ENCODE measurements around the gene ARMC7.

The ARMC7 gene

GRCh38 chr17:75077496-75078283 is 32.1 kb upstream of the ARMC7 start:
- H3K9ac ChIP-seq (ENCODE audit: low read length in 5 of 5) = peak overlapping the region in 4 of 5 donors; percentile 15 to 71 (median 54)
- H3K9me3 ChIP-seq (ENCODE audit: control insufficient read depth in 5 of 5, low read length in 5 of 5) = no peaks in the 10 kb centered on the region
- no peak overlapping the region for H3K27ac ChIP-seq (ENCODE audit: low read depth, low read length)
- H3K27me3 ChIP-seq (ENCODE audit: control insufficient read depth in 5 of 5, insufficient read depth in 4 of 5, low read length in 5 of 5) = peaks cover 0 to 4% (median 0%) of the 10 kb centered on the region in 5 donors
- no peaks in the 10 kb centered on the region for H3K36me3 ChIP-seq (ENCODE audit: control insufficient read depth in 5 of 5, insufficient read depth in 5 of 5, low read length in 5 of 5)
- H3K4me3 ChIP-seq (ENCODE audit: low read depth in 1 of 5, low read length in 5 of 5) = peak overlapping the region in 4 of 5 donors; percentile 45 to 72 (median 62)
- H3K4me1 ChIP-seq (ENCODE audit: control insufficient read depth in 5 of 5, insufficient read depth in 5 of 5, low read length in 5 of 5) = peaks cover 0 to 38% (median 35%) of the 10 kb centered on the region in 5 donors

GRCh38 chr17:75078284-75079022 is 31.3 kb upstream of the ARMC7 start:
- H3K27me3 ChIP-seq (ENCODE audit: control insufficient read depth in 5 of 5, insufficient read depth in 4 of 5, low read length in 5 of 5) = peaks cover 0 to 4% (median 0%) of the 10 kb centered on the region in 5 donors
- no peaks in the 10 kb centered on the region for H3K36me3 ChIP-seq (ENCODE audit: control insufficient read depth in 5 of 5, insufficient read depth in 5 of 5, low read length in 5 of 5)
- H3K9ac ChIP-seq (ENCODE audit: low read length in 5 of 5) = peak overlapping the region in 1 of 5 donors; percentile 47
- no peak overlapping the region for H3K4me3 ChIP-seq (ENCODE audit: low read depth in 1 of 5, low read length in 5 of 5)
- H3K4me1 ChIP-seq (ENCODE audit: control insufficient read depth in 5 of 5, insufficient read depth in 5 of 5, low read length in 5 of 5) = peaks cover 0 to 38% (median 34%) of the 10 kb centered on the region in 5 donors
- H3K9me3 ChIP-seq (ENCODE audit: control insufficient read depth in 5 of 5, low read length in 5 of 5) = no peaks in the 10 kb centered on the region
- no peak overlapping the region for H3K27ac ChIP-seq (ENCODE audit: low read depth, low read length)

DNA sequence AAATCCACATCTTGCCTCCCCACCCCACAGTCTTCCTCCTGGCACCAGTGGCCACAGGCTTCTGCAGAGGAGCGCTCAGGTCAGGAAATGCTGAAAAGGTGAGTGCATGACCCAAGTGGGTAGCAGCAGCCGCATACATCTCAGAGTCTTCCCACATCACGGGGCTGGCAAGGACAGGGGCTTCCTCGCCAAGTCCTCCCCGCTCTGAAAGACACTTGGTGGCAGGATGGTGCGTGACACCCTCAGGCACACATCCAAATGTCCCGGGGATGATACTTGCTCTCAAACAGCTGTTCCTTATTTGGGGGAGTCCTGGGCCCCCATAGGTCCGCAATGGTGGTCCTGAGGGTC is 30.8 kb upstream of the ARMC7 start:
- Histone ChIP-seq H3K4me1 (ENCODE audit: control insufficient read depth in 5 of 5, insufficient read depth in 5 of 5, low read length in 5 of 5) (peaks cover 0 to 35% (median 29%) of the 10 kb centered on the region in 5 donors), H3K9ac (ENCODE audit: low read length in 5 of 5) (no peak overlapping the region), H3K27ac (ENCODE audit: low read depth, low read length) (no peak overlapping the region), H3K9me3 (ENCODE audit: control insufficient read depth in 5 of 5, low read length in 5 of 5) (no peaks in the 10 kb centered on the region), H3K27me3 (ENCODE audit: control insufficient read depth in 5 of 5, insufficient read depth in 4 of 5, low read length in 5 of 5) (peaks cover 0 to 4% (median 0%) of the 10 kb centered on the region in 5 donors), H3K36me3 (ENCODE audit: control insufficient read depth in 5 of 5, insufficient read depth in 5 of 5, low read length in 5 of 5) (no peaks in the 10 kb centered on the region), H3K4me3 (ENCODE audit: low read depth in 1 of 5, low read length in 5 of 5) (no peak overlapping the region)

GRCh38 chr17:75081611-75082540 is 27.9 kb upstream of the ARMC7 start:
- no peaks in the 10 kb centered on the region for H3K36me3 ChIP-seq (ENCODE audit: control insufficient read depth in 5 of 5, insufficient read depth in 5 of 5, low read length in 5 of 5)
- no peak overlapping the region for H3K27ac ChIP-seq (ENCODE audit: low read depth, low read length)
- H3K4me1 ChIP-seq (ENCODE audit: control insufficient read depth in 5 of 5, insufficient read depth in 5 of 5, low read length in 5 of 5) = peaks cover 0 to 37% (median 25%) of the 10 kb centered on the region in 5 donors
- H3K9me3 ChIP-seq (ENCODE audit: control insufficient read depth in 5 of 5, low read length in 5 of 5) = no peaks in the 10 kb centered on the region
- H3K9ac ChIP-seq (ENCODE audit: low read length in 5 of 5) = no peak overlapping the region
- no peak overlapping the region for H3K4me3 ChIP-seq (ENCODE audit: low read depth in 1 of 5, low read length in 5 of 5)
- H3K27me3 ChIP-seq (ENCODE audit: control insufficient read depth in 5 of 5, insufficient read depth in 4 of 5, low read length in 5 of 5) = peaks cover 0 to 4% (median 0%) of the 10 kb centered on the region in 5 donors

- Histone ChIP-seq H3K4me1 (ENCODE audit: control insufficient read depth in 5 of 5, insufficient read depth in 5 of 5, low read length in 5 of 5) (peaks cover 0 to 35% (median 22%) of the 10 kb centered on the region in 5 donors), H3K27ac (ENCODE audit: low read depth, low read length) (no peak overlapping the region), H3K9me3 (ENCODE audit: control insufficient read depth in 5 of 5, low read length in 5 of 5) (no peaks in the 10 kb centered on the region), H3K4me3 (ENCODE audit: low read depth in 1 of 5, low read length in 5 of 5) (no peak overlapping the region), H3K36me3 (ENCODE audit: control insufficient read depth in 5 of 5, insufficient read depth in 5 of 5, low read length in 5 of 5) (no peaks in the 10 kb centered on the region), H3K27me3 (ENCODE audit: control insufficient read depth in 5 of 5, insufficient read depth in 4 of 5, low read length in 5 of 5) (peaks cover 0 to 4% (median 0%) of the 10 kb centered on the region in 5 donors), H3K9ac (ENCODE audit: low read length in 5 of 5) (no peak overlapping the region)
Measured at GRCh38 chr17:75082683-75083082, 27.1 kb upstream of the ARMC7 start.

GRCh38 chr17:75084039-75084660 is 25.6 kb upstream of the ARMC7 start:
- Histone ChIP-seq H3K4me3 (ENCODE audit: low read depth in 1 of 5, low read length in 5 of 5) (no peak overlapping the region), H3K36me3 (ENCODE audit: control insufficient read depth in 5 of 5, insufficient read depth in 5 of 5, low read length in 5 of 5) (no peaks in the 10 kb centered on the region), H3K27me3 (ENCODE audit: control insufficient read depth in 5 of 5, insufficient read depth in 4 of 5, low read length in 5 of 5) (peaks cover 0 to 4% (median 0%) of the 10 kb centered on the region in 5 donors), H3K9me3 (ENCODE audit: control insufficient read depth in 5 of 5, low read length in 5 of 5) (no peaks in the 10 kb centered on the region), H3K4me1 (ENCODE audit: control insufficient read depth in 5 of 5, insufficient read depth in 5 of 5, low read length in 5 of 5) (peaks cover 3 to 33% (median 20%) of the 10 kb centered on the region in 5 donors), H3K27ac (ENCODE audit: low read depth, low read length) (no peak overlapping the region), H3K9ac (ENCODE audit: low read length in 5 of 5) (no peak overlapping the region)

GRCh38 chr17:75086496-75087181 is 23.1 kb upstream of the ARMC7 start:
- H3K27me3 ChIP-seq (ENCODE audit: control insufficient read depth in 5 of 5, insufficient read depth in 4 of 5, low read length in 5 of 5) = peaks cover 0 to 4% (median 0%) of the 10 kb centered on the region in 5 donors
- no peaks in the 10 kb centered on the region for H3K36me3 ChIP-seq (ENCODE audit: control insufficient read depth in 5 of 5, insufficient read depth in 5 of 5, low read length in 5 of 5)
- no peak overlapping the region for H3K4me3 ChIP-seq (ENCODE audit: low read depth in 1 of 5, low read length in 5 of 5)
- no peak overlapping the region for H3K27ac ChIP-seq (ENCODE audit: low read depth, low read length)
- peaks cover 3 to 42% (median 30%) of the 10 kb centered on the region in 5 donors for H3K4me1 ChIP-seq (ENCODE audit: control insufficient read depth in 5 of 5, insufficient read depth in 5 of 5, low read length in 5 of 5)
- no peak overlapping the region for H3K9ac ChIP-seq (ENCODE audit: low read length in 5 of 5)
- no peaks in the 10 kb centered on the region for H3K9me3 ChIP-seq (ENCODE audit: control insufficient read depth in 5 of 5, low read length in 5 of 5)

- peak overlapping the region in 3 of 5 donors; percentile 37 to 66 (median 60) for H3K9ac ChIP-seq (ENCODE audit: low read length in 5 of 5)
- H3K27ac ChIP-seq (ENCODE audit: low read depth, low read length) = peak overlapping the region; percentile 60
- H3K4me1 ChIP-seq (ENCODE audit: control insufficient read depth in 5 of 5, insufficient read depth in 5 of 5, low read length in 5 of 5) = peaks cover 3 to 46% (median 31%) of the 10 kb centered on the region in 5 donors
- peak overlapping the region; percentile 64 to 77 (median 69) for H3K4me3 ChIP-seq (ENCODE audit: low read depth in 1 of 5, low read length in 5 of 5)
- H3K36me3 ChIP-seq (ENCODE audit: control insufficient read depth in 5 of 5, insufficient read depth in 5 of 5, low read length in 5 of 5) = no peaks in the 10 kb centered on the region
- H3K27me3 ChIP-seq (ENCODE audit: control insufficient read depth in 5 of 5, insufficient read depth in 4 of 5, low read length in 5 of 5) = peaks cover 0 to 3% (median 0%) of the 10 kb centered on the region in 5 donors
- no peaks in the 10 kb centered on the region for H3K9me3 ChIP-seq (ENCODE audit: control insufficient read depth in 5 of 5, low read length in 5 of 5)
Measured at GRCh38 chr17:75087182-75087557, 22.6 kb upstream of the ARMC7 start.
